GM21737 (cell line): ENCODE measurements around the gene ME1.
A peak's percentile ranks its signal among the peaks of the same experiment; 100 is the strongest.
"Not testable (repeated sequence)": the region's sequence is repeated elsewhere in the genome, so short reads cannot be mapped to it uniquely, and the experiment has no call there.

ENCODE experiments used
- ATAC-seq: cut with Tn5 transposase; IDR thresholded peaks from one replicate; pipeline ENCODE4 v1.9.1; 2021; ENCODE audit warnings: mild to moderate bottlenecking, moderate library complexity; ENCODE audit not compliant: unreplicated experiment

ME1 gene

GRCh38 chr6:83432636-83433035, 1.8 kb upstream of the ME1 start:
- no peak for ATAC-seq

- no peak for ATAC-seq
Observed at GRCh38 chr6:83431545-83432155, 799 bp upstream of the ME1 start.

GRCh38 chr6:83429857-83430610, 817 bp downstream of the ME1 start:
- ATAC-seq, result peak; percentile 9

DNA sequence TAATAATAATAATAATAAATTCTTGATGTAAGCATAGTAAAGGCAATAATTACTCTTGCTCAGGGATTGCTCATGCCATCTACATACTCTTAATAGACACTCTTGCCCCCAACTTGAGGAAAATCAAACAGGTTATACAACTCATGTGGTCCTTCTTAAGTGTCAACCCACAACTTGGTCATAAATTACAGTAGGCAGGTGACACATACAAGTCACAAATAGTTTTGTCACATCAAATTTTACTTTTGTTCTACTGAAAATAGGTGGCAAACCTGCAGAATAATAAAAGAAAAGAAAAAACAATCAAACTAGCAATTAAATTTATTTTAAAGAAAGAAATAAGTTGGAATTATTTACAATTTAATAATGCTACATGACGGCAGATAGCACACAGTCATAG, 1.6 kb downstream of the ME1 start:
- ATAC-seq, result no peak

DNA sequence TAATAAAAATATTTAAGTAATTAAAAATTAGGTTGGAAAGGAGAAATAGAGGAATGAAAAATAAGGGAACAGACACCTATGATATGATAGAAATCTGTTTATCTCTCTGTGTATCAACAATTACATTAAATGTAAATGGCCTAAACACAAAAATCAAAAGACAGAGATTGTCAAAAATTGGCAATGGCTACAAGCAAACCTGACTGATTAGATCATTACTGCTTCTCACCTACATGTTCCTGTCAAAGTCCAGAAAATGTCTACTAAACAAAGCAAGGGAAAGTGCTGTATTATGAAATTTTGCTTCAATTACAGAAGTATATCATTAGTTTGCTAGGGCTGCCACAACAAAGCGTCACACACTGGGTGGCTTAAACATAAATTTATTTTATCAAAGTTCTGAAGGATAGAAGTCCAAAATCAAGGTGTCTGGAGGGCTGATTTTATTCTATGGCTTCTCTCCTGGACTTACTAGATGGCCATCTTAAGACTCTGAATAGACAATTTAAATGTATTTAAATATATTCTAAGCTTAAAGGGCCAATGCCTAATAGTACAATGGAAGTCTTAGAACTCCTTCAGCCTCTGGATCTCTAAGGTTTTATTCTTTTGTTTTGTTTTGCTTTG, 6.3 kb downstream of the ME1 start:
- ATAC-seq, result no peak

GRCh38 chr6:83417880-83418663, 12.8 kb downstream of the ME1 start:
- no peak for ATAC-seq

DNA sequence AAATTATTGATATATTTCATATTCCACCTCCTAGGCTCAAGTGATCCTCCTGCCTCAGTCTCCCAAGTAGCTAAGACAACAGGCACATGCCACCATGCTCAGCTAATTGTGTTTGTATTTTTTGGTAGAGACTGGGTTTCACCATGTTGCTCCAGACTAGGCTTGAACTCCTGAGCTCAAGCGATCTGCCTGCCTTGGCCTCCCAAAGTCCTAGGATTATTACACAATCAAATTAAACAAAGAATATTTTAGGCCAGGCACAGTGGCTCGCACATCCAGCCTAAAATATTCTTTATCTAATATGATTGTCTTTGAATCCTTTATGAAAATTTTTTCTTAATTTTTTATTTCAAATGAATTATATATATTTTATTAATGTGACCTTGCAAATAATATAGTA, 17.8 kb downstream of the ME1 start:
- no peak for ATAC-seq

DNA sequence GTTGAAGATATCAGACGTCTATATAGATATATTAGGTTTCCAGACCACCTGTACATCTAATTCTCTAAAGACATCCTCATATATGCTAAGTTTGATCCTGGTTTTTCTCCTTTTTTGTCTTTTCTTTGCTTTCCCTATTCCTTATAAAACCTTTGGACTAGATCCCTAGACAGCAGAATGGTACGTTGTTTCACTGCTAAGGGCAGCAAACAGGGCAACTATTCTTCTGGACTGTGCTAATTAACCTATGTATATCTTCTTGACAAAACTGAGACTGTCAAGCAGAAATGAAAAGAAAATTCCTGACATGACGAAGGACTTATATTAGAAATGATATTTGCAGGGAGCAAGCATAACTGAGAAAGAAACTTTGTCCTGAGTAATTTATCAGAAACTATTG, 19.1 kb downstream of the ME1 start:
- ATAC-seq, result no peak

DNA sequence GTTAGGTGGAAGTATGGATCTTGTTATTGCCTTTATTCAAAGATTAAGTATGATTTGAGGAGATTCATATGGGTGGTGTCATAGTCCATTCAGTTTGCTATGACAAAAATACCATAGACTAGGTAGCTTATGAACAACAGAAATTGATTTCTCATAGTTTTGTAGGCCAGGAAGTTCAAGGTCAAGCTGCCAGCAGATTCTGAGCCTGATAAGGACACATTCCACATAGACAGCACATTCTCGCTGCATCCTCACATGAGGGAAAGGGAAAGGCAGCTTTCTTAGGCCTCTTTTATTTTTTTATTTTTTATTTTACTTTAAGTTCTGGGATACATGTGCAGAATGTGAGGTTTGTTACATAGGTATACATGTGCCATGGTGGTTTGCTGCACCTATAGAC, 27.7 kb downstream of the ME1 start:
- ATAC-seq, result no peak

- ATAC-seq, result no peak
Observed at GRCh38 chr6:83389606-83390005, 41.2 kb downstream of the ME1 start.

GRCh38 chr6:83385473-83385872, 45.4 kb downstream of the ME1 start:
- no peak for ATAC-seq

GRCh38 chr6:83384751-83385150, 46.1 kb downstream of the ME1 start:
- no peak for ATAC-seq

DNA sequence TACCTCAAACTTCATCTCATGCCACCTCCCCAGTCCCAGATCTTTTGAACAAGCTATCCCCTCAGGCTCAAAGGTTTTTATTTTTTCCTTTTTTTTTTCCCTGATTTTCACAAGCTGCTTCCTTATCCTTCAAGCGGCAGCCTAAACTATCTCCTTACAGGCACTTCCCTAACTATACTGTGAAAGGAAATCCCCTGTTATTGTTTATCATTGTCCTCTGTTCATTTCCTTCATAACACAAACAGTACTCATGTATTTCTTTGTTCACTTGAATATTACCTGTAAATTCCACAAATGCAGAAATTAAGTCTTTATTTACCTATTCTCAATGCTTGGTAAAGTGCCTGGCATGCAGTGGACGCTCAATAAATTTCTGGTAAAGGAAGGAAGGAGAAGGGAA, 48.9 kb downstream of the ME1 start:
- ATAC-seq, result no peak

GRCh38 chr6:83378621-83379388, 52.0 kb downstream of the ME1 start:
- no peak for ATAC-seq

GRCh38 chr6:83371423-83371822, 59.4 kb downstream of the ME1 start:
- ATAC-seq, result no peak

- no peak for ATAC-seq
Observed at GRCh38 chr6:83370567-83370966, 60.3 kb downstream of the ME1 start.

DNA sequence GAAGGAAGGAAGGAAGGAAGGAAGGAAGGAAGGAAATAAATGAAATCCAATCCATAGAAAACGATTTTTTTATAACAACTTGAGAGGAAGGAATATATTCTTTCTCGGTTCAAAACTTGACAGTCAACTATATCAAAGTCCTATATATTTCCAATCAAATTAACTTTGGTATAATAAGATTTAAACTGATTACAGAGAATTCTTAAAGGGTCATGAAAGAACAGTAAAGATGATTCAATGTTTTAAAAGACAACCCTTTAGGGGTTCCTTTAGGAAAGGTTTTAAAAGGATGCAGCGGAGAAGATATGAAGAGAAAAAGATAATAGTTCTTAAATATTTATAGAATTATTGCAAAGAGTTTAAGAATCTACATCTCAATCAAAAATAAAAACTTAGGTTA, 61.2 kb downstream of the ME1 start:
- no peak for ATAC-seq

GRCh38 chr6:83368577-83368976, 62.3 kb downstream of the ME1 start:
- no peak for ATAC-seq

DNA sequence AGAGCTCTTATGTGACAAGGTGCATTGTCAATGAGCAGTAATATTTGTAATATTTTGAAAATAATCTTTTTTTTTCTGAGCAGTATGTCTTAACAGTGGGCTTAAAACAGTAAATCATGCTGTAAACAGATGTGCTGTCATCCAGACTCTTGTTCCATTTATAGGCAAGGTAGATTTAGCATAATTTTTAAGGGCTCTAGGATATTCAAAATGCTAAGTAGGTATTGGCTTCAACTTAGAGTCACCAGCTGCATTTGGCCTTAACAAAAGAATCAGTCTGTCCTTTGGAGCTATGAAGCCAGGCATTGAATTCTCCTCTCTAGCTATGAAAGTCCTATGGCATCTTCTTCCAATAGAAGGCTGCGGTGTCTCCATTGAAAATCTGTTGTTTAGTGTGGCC, 63.7 kb downstream of the ME1 start:
- no peak for ATAC-seq

GRCh38 chr6:83365931-83366330, 64.9 kb downstream of the ME1 start:
- no peak for ATAC-seq

DNA sequence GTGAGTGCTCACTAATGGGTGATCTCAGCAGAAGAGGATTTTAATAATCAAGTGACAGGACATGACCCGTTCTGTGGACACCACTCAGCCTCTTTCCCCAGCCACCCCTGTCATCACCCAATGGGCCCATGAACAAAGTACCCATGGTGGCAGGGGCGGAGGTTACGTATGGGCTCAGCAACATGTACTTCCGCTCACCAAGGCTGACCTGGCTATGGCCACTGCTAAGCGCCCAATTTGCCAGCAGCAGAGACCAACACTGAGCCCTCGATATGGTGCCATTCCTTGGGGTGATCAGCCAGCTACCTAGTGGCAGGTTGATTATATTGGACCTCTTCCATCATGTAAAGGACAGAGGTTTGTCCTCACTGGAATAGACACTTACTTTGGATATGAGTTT, 68.5 kb downstream of the ME1 start:
- not testable (repeated sequence) for ATAC-seq
